ENCODE measurements around the gene CMTM7. TPM values are rescaled to one million over a fixed set of nuclear protein-coding genes. Genes with fewer than 3 reads are reported as not detected.

The CMTM7 gene
- total RNA-seq, 1 donor from 2014 or later: 7.3 TPM

DNA sequence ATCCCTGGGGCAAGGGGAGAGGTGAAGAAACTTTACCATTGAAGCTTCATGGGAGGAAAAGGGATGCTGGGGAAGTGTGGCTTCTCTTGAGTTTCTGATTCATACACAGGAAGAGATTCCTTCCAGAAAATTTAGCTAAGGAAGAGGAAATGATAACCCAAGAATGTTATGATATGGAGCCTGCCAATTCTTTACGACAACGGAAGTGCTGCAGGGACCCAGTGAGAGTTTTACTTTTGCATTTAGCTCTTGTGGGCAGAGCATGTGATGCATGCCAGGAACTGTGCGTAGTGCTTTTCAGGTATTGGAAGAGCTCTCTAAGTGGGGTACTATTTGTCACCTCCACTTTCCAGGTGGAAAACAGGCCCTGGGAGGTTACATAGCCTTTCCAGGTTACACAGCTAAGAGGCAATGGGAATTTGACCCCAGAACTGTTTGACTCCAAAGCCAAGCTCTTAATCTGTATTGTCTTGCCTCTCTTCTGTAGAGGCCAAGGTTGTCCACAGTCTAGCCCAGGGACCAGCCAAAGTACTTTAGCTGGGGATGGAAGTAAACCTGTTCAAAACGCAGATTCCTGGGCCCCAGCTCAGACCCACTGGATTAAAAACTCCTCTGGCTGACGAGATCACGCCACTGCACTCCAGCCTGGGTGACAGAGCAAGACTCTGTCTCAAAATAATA lies 23.0 kb downstream of the CMTM7 start:
- DNase-seq (ENCODE audit: low read depth): no peak

DNA sequence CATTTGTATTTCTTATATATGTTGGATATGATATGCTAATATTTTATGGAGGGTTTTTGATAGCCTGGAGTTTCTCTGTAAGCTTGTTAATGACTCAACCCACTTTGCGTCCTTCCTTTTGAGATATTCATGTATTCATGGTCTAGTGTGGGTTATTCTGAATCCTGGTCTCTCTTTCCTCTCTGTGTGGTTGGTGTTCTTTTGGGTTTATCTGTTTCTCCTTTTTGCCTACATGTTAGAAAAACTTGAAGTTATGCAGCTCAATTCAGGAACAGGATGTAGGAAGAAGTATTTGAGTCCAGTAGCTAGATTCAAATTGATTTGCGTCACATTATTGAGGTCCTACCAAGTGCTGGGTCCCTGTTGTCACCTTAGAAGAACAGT lies 28.1 kb downstream of the CMTM7 start:
- peak; percentile 20 for DNase-seq (ENCODE audit: low read depth)

DNA sequence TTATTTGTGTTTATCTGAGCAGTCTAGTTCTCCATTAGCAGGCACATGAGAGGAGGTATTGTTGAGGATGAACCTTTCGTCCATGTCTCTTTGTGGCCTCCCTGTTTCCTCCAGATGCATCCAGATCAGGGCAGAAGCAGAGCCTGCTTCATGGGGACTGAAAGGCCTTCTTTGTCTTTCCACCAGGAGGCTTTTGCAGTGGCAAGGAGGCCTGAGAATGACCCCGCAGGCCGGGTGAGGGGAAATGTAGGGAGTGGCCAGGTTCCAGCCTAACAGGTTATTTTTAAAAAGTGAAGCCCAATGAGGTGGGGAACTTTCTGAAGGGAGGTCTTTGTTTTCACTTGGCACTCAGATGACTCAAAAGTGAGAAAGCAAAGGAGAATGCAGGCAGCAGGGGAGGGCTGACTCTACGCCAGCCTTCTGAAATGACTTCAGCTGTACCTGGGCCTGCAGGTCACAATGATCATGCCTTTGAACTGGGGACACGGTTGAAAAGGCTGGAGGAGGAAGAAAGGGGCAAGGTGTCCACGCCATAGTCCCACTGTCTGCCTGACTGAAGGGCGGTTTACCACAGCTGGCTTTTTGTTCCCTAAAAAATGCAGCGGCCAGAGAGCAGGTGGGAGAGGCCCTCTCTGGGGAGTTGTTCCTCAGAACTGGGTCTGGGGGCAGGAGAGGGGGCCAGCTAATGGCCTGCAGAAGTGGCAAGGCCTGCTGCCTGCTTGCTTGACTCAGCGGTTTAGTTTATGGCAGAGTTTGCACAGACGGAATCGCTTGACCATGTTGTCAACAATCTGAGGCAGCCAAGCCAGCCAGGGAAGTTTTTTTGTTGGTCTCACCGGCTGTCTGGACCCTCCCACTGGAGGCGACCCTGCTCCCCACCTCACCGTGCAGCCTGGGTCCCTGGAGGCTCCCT lies 28.7 kb downstream of the CMTM7 start:
- peak; percentile 98 for DNase-seq (ENCODE audit: low read depth)

DNA sequence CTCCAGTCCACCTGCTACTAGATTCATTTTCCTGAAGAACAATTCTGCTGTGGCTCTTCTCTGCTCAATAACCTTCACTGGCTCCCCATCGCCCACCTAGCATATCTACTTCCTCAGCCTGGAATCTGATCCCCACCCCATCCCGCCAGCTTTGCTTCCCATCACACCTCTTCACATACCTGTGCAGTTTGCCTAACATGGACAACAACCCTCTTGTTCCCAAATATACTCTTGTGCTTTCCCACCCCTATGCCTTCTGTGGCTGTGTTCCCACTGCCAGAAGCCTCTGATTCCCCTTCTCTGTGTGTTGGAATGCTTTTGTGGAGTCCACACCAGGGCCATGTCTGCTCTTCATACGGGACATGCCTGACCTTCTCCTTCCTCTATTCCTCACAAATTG lies 29.5 kb downstream of the CMTM7 start:
- no peak for DNase-seq (ENCODE audit: low read depth)

DNA sequence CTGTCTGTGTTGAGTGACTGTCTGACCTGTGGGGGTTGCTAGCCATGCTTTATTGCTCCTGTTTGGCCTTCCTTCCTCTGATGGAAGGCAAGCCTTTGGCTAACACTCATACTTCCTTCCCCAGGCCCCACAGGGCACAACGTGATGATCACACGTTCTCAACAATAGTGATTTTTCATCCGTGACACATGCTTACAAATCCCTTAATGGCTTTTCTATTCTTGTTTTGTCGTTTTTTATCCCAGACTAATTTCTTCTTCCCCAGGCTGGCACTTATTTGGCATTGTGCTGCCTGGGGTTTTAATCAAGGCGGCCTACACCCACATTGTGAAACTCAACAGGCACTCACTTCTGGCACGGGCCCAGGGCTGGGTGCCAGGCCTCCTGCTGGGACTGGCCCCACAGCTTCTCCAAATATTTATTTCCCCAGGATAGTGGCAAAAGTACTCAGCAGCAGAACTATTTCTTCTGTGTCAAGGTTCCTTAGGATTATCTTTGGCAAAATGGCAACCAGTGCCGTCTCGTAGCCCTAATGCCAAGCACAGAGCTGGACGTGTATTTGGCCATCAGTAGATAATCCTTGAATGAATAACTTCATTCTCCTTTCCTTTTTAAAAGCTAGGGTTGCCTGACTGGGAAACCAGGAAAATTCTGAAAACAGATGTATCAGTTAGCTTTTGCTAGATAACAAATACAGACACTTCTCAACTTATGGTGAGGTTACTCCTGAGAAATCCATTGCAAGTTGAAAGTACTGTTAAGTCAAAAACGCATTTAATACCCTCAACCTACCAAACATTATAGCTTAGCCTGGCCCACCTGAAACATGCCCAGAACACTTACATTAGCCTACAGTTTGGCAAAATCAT lies 30.6 kb downstream of the CMTM7 start:
- peak; percentile 100 for DNase-seq (ENCODE audit: low read depth)

DNA sequence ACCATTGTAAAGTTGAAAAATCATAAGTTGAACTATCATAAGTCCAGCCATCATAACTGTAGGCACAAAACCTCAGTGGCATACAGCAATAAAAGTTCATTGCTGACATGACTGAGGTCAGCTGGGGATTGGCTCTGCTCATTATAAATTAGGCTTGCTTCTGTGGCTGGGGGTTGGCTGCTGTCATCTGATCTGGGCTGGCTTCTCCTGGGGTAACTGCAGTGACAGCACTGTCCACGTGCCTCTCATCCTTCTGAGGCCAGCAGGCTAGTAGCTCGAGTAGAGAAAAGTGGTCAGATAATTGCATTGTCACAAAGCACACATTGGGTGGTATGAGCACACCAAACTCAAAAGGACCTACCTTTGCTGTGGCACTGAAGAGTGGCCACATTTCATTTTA lies 31.3 kb downstream of the CMTM7 start:
- no peak for DNase-seq (ENCODE audit: low read depth)

- no peak for DNase-seq (ENCODE audit: low read depth)
These were observed 31.9 kb downstream of the CMTM7 start for GRCh38 chr3:32423534-32423933.

DNA sequence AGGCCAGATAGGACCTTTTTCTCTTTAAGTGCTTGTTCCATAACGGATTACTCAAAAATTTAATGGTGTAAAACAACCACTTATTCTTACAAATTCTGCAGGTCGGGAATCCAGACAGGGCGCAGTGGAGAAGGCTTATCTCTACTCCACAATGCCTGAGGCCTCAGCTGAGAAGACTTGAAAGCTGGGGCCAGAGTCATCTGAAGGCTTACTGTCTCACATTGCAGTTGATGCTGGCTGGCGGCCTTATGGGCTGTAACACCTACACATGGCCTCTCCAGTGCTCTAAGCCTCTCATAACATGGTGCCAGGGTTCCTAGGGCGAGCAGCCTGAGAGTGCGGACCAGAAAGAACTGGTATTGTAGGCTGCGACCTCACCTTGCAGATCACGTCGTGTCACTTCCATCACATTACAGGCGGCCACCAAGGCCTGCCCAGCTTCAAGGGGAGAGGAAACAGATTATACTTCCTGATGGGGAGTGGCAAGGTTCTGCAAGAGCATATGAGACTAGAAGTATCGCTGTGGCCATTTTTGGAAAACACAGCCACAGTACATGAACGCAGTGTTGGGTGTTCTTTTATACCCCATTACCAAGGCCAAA lies 32.4 kb downstream of the CMTM7 start:
- DNase-seq (ENCODE audit: low read depth): no peak

DNA sequence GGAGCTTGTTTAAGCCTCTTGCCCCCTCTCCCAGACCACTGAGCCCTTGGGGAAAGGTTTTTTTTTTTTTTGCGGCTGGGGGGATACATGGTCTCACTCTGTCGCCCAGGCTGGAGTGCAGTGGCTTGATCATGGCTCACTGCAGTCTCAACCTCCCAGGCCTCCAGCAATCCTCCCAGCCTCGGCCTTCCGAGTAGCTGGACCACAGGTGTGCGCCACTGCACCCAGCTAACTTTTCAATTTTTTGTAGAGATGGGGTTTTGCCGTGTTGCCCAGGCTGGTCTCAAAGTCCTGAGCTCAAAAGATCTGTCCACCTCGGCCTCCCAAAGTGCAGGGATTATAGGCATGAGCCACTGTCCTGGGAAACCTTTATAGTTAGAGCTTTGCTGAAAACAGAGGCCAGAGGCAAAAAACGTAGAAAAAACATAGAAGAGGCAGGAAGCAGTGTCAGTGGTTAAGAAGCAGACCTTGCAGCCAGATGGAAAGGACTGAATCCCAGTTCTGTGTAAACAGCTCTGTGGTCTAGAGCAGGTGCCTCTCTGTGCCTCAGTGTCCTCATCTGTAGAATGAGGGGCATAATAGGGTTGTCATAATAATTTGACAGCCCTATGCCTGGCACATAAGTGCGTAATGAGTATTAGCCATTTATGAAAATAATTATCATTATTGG lies 33.1 kb downstream of the CMTM7 start:
- DNase-seq (ENCODE audit: low read depth): no peak

- no peak for DNase-seq (ENCODE audit: low read depth)
These were observed 36.7 kb downstream of the CMTM7 start for GRCh38 chr3:32428092-32429068.

DNA sequence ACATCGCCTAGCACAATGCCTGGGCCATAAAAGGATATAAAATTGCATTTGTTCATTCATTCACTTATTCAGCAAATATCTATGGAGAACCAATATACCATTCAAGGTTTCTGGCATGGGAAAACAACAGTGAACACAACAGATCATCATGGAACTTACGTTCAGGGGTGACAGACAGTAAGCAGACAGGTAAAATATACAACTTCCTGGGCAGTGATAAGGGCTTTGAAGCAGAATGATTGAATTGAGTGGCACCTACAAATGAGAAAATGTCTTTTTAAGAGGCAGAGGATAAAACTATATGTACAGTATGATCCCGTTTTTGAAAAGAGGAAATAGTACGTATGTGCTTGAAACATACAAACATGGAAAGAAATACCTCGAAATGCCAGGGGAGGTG lies 39.2 kb downstream of the CMTM7 start:
- DNase-seq (ENCODE audit: low read depth): no peak

DNA sequence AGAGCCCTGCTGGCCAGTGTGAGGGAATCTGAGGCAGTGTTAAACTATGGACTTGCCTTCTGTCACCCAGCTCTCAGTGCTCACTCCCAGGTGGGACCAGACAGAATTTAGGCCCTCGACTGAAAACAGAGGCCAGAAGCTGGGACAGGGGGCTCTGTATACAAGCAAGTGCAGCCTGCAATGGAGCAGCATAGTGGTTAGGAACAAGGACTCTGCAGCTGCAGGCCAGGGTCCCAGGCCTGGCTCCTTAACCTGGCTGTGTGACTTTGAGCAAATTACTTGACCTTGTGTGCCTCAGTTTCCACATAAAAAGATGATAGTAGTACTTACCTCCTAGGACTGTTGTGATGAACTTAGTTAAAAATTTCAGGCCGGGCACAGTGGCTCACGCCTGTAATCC lies 39.8 kb downstream of the CMTM7 start:
- no peak for DNase-seq (ENCODE audit: low read depth)

DNA sequence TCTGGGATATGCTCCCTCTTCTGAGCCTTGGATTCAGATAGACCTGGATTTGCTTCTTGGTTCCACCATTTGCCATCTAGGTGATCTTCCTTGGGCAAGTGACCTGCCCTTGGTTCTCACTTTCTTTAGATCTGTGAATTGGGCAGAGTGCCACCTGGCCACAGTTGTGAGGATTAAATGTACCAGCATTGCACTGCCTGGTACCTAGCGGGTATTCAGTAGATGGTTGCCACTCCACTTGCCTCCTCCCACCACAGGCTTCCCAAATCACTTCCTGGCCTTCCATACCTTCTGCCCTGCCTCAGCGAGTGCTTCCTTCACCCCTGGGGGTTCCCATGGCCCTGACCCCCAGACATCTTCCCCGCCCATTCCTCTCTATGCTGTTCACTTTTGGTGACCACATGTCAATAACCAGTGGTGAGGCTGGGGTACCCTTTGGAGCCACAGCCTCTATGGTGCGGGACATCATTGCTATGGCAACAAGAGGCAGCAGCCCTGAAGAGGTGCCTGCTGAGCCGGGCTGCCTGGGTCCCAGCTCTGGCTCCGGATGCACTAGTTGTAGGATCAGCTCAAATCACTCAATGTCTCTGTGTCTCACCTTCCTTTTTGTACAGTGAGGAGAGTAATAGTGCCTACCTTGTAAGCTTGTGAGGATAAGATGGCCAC lies 40.5 kb downstream of the CMTM7 start:
- no peak for DNase-seq (ENCODE audit: low read depth)

DNA sequence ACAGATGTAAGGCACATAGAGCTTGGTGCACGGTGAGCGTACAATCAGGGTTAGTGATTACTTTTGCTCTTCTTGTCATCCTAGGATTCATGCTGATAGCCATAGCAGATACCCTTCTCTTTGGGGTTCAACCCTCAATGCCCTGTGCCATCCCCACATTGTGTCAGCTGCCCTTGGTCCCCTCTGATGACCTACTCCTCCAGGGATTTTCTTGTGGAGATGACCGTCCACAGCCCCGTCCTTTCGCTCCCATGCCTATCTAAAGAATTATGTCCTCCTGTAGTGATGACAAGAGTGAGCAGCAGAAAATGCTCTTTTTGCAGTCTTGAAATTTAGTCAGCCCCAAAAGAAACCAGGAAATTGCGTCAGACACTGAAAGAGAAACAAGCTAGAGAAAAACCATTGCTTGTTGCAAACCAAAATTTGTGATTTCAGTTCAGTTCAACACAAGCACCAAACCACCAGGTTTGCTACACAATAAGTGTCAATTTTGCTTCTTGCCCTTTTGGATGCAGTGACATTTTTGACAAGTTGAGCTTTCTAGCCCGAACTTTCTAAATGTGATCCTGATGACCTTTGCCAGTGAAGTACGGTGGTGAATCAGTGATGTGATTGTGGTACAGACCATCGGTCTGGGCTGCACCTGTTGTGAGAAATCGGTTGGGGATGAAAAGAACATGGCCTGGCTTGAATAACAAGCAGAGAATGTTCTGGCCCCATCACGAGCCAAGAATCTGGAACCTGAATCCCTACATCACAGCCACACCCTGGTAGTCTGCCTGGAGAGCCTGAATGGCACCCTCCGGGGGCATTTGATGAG lies 41.3 kb downstream of the CMTM7 start:
- DNase-seq (ENCODE audit: low read depth): no peak

GRCh38 chr3:32434206-32434605 lies 42.6 kb downstream of the CMTM7 start:
- DNase-seq (ENCODE audit: low read depth): no peak

DNA sequence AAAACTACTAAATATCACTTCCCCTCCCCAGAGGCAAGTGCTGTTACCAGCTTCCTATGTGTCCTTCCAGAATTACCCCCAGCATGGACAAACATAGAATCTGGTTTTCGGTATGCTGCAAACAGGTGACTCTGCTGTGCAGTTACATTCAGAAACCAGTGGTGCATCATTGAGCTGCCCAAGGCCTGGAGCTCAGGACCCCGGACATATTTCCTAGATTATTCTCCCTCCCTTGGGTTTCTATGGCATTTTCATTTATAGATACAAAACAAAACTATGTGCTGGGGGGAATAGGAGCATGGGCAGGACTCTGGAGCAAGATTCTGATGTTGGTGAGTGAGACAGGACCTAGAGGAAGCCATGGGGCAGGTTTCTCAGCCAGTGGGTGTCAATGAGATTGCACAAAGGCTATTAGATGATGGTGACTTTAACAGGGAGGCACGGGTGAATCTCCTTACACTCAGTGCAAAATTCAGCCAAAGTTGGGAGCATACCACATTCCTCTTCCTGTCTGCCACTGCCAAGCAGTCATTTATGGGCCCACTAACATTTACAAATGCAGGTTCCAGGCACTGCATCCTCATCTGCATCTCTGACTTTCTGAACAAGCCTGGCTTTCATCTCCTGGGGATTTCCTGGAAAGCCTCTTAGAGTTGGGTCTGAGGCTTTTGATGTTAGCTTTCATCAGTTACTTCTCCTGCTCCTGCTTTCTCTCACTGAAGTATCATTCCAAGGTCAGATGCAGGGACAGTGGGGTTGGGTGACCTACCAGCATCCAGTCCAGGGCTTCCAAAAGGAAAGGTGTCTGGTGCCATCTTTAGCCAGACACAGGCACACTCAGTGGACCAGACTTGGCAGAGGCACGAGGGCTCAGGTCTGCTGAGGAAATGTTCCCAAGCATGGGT lies 44.5 kb downstream of the CMTM7 start:
- DNase-seq (ENCODE audit: low read depth): no peak

DNA sequence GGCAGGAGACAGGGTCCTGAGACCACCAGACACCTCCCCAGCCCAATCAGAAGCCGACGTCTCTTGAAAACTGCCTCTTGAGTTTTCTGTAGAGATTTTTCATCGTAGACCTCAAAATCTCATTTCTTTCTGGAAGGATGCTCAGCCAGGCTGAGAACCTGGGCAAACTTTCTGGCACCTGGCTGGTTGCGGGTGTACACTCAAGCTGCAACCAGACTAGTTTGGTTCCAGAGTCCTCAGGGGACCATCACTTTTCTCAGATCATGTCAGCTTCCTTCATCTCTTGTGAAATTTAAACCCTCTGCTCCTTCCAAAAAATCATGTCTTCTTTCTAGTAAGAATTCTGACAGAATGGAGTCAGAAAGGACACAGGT lies 45.1 kb downstream of the CMTM7 start:
- no peak for DNase-seq (ENCODE audit: low read depth)

- DNase-seq (ENCODE audit: low read depth): no peak
These were observed 46.2 kb downstream of the CMTM7 start for GRCh38 chr3:32437896-32438295.
